ENCODE results near the gene SEMA4B.

DNA sequence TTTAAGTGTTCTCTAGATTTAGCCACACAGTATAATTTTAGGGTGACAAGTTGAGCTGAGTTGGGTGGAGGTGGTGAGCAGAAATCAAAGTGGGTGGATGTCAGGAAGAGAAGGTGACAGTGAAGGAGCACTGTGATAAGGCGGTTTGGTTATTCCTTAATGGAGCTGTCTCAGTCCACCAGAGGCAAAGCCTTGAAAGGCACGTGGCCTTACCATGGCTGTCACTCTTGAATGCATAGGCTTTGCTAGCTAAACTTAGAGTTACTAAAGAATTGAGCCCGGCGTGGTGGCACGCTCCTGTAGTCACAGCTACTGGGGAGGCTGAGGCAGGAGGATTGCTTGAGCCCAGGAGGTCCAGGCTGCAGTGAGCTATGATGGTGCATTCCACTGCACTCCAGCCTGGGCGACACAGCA is 47.7 kb downstream of the SEMA4B start:
- TF ChIP-seq, protein P1, sequence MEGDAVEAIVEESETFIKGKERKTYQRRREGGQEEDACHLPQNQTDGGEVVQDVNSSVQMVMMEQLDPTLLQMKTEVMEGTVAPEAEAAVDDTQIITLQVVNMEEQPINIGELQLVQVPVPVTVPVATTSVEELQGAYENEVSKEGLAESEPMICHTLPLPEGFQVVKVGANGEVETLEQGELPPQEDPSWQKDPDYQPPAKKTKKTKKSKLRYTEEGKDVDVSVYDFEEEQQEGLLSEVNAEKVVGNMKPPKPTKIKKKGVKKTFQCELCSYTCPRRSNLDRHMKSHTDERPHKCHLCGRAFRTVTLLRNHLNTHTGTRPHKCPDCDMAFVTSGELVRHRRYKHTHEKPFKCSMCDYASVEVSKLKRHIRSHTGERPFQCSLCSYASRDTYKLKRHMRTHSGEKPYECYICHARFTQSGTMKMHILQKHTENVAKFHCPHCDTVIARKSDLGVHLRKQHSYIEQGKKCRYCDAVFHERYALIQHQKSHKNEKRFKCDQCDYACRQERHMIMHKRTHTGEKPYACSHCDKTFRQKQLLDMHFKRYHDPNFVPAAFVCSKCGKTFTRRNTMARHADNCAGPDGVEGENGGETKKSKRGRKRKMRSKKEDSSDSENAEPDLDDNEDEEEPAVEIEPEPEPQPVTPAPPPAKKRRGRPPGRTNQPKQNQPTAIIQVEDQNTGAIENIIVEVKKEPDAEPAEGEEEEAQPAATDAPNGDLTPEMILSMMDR (IDR thresholded peaks at IDR 0.05), result no peak
- no peak for TF ChIP-seq POLR2A (IDR thresholded peaks at IDR 0.05)
